EH (cell line): Measurements from ENCODE around the gene LRSAM1.

Experiments
- DNase-seq: peaks from one replicate; pipeline ENCODE4 v3.0.0-alpha.2; 2015; ENCODE audit warnings: low read depth

The LRSAM1 gene

DNA sequence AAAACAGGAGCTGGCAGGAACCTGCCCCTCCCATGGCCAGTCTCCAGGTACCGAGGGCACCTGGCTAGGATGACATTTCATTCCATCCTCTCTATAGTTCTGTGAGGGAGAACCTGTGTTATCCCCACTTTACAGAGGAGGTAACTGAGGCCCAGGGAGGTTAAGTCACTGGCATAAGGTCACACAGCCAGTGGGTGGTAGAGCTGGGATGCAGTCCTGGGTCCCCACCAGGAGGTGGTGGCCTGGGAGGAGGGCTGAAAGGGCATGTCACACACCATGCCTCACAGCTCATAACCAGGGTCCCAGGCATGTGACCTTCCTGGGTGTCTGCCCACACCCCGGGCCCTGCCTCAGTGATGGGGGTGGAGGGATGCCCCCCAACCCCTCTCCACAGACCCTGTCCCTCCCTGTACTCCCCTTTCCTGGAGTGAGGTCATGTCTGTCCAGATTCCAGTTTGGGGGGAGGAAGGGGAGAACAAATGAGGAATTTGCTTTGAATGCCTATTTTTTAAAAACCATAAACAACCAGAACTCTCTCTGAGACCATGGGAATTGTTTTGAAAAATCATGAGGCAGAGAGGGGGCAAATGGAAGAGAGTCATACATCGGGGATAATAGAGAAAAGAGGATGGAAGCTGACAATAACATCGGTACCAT is 83.1 kb downstream of the LRSAM1 start:
- no peak for DNase-seq

DNA sequence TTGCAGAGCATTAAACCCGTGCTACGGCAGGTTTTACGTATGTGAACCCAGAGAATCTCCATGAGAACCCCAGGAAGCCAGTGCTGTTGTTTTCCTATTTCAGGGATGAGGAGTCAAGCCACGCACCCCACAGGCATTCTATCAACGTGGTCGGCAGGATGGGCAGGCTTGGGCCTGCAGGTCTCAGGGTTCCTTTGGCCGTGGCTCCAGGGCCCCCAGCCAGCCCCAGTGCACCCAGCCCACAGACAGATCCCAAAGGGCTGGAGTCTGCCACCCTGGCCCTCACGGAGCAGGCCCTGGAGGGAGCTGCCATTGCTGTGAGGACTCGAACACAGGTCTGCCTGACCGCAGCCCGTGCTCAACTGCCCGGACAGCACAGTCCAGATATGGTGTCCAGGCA is 83.6 kb downstream of the LRSAM1 start:
- no peak for DNase-seq

DNA sequence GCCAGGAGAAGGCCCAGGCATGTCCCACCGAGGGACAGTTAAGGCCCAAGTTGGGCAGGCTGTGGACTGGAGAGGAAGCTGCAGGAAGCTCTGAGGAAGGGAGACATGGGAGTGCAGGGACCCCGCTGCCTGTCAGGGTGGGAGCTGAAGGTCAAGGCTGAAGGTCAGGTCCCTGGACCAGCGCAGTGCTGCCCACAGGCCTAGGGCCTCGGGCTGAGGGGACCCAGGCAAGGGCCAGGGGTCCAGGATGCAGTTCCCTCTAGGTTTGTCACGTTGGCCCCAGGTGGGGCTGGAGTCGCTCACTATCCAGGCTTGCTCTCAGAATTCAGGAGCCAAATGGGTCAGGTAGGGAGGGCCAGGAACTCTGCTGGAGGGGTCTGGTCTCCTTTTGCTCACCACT is 84.1 kb downstream of the LRSAM1 start:
- DNase-seq: no peak

DNA sequence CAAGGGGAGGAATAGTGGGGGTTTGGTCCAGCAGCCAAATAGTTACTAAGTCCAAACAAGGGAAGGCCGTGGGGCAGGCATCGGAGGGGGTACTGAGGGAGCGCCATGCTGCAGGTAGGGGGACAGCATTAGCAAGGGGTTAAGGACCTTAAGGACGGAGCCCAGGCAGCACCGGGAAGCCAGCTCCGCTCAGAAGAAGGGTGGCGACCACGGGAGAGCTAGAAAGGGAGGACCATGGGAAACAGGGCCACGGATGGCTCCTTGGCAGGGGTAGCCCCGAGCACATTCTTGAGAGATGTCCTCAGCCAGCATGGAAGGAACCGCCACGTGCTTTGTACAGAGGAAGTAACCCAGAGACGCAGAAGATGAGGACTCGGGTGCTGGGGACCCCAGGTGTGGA is 84.5 kb downstream of the LRSAM1 start:
- peak; percentile 86 for DNase-seq

DNA sequence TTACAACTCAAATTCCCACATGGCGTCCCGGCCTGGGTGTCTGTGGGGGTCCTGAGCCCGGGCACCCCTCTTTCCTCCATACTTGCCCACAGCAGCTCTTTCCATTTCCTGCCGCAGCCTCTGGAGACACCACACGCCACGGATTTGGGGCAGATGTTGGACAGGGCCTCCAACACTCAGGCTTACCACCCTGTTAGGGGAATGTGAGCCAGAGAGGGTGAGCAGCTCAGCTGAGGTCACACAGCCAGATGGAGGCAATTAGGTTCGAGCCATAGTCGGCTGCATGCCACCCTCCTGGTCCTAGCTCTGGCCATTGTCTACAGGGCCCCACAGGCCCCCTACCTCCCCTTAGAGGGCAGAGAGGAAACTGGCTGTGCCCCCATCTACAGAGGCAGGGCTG is 85.2 kb downstream of the LRSAM1 start:
- no peak for DNase-seq

DNA sequence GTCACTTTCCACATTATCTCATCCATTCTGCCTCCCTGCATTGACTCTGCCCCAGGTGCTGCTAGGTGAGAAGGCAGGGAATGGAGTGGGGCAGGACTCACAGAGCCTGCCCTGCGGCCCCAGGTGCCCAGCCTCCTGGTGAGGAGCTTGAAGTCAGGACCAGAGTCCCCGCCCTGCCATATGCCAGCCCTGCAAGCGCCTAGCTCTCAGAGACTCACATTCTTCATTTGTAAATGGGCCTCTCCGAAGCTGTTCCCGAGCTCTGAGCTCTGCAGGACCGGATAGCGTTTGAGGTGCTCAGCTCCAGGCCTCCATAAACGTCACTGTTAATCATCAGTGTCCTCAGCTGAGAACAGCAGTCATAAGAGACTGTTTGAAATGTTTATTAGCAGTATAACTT is 85.7 kb downstream of the LRSAM1 start:
- DNase-seq: peak; percentile 86

DNA sequence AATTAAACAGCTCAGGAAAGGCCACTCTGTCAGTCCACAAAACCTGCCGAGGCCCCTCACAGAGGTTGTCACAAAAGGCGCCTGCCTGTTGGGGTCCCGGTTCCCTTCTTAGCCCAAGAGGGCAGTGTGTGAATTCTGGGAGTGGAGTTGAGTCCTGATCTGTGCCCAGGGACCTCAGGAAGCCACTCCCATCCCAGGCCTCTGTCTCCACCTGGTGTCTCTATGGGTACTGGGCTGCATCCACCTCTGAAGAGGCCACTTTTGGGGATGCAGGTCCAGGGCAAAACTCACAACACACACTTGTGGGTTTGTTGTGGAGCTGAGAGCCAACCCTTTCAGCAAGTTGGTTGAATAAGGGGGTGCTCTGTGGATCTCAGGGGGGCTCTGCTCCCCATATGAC is 86.5 kb downstream of the LRSAM1 start:
- DNase-seq: no peak

DNA sequence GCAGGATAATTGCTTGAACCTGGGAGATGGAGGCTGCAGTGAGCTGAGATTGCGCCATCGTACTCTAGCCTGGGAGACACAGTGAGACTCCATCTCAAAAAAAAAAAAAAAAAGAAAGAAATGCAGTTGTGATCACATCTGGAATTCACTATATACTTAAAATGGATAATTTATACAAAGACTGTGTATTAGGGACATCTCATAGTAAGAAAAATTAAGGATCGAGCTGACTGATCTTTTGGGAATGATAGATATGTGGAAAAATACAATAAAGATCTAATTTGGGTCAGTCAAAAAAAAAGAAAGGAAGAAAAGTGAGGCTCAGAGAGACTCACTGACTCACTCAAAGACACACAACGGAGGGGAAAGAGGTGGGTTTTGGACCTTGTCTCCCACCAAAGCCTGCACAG is 87.5 kb downstream of the LRSAM1 start:
- peak; percentile 91 for DNase-seq

DNA sequence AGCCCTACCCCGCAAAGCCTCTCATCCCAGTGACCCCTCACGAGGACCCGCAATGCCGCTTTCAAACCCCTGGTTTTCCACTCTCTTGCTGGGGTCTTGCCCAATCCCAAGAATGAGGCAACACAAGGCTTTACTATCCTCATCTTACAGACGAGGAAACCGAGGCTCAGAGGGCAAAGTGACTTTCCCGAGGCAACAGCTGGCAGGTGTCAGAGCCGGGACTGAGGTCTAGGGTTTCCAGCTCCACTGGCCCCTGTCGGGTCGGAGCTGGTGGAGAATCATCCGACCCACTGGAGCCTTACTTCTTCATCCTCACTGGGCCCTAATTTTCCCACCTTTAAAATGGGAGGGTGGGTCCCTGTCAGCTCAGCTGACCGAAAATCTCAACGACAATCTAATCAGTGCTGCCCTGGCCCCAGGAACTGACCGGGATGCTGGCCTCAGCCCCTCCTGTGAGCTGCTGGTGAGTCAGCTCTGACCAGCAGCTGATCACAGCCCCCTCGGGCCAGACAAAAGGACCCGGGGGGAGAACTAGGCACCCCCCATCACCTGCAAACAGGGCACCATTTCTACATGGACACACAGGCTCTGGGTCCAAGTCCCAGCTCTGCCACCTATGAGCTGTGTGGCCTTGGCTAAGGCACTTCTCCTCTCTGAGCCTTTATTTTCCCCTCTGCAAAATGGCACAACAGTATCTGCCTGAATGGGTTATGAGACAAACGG is 88.1 kb downstream of the LRSAM1 start:
- peak; percentile 75 for DNase-seq

DNA sequence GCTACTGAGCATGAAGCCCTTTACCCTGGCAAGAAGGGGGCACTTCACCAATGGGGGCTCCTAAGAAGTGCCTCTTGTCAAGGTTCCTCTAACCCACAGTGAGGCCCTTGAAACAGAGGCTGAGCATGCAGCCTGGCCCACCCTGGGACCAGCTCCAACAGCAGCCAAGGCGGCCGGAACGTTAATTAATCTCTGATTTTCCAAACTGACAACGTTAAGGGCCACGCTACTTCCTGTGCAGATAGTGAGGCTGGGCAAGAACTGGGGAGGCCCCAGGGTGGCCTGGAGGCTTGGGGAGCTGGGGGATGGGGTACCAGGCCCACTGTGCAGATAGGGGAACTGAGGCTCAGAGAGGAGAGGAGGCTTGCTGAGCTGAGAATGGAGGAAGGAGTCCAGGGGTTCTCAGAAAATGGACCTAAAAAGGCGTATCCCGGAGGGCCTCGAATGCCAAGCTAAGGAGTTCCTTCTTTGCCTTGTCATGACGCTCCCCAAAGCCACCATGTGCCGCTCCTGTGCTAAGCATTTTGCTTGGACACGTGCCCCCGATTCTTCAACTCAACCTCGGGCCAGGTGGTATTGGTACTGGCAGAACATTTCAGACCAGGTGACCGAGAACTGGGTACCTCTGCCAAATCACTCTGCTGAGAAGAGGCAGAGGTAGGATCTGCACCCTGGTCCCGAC is 88.8 kb downstream of the LRSAM1 start:
- no peak for DNase-seq

DNA sequence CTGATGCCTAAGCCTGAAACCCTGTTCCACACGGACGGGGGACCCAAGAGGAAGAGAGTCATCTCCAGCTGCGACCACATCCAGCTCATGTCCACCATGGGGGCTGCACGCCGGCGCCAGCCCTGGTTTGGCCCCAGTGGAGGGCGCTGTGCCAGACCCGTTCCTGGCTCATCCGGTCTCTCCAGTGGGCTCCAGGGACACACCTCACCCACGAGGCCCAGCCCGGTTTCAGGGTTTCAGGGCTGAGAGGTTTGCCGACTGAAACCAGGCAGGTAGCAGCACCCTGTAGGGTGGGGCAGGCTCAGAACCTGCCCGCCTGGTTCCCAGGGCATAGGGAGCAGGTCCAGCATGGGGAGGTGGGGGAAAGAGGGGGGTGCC is 89.3 kb downstream of the LRSAM1 start:
- no peak for DNase-seq

DNA sequence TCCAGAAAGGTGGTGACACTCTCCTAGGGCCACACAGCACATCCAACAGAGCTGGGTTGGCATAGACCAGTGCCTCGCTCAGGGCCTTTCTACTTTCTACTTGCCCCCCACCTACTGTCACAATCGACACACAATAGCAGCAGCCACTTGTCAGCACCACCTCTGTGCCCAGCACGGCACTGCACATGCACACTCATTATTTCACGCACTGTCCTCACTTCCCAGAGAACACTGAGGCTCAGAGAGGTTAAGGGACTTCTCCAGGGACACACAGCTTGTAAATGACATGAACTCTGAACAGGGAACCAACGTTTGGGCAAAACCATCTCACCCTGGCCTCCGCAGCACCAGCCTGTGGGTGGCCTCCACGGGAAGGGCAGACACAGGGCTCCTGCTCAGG is 89.9 kb downstream of the LRSAM1 start:
- no peak for DNase-seq

DNA sequence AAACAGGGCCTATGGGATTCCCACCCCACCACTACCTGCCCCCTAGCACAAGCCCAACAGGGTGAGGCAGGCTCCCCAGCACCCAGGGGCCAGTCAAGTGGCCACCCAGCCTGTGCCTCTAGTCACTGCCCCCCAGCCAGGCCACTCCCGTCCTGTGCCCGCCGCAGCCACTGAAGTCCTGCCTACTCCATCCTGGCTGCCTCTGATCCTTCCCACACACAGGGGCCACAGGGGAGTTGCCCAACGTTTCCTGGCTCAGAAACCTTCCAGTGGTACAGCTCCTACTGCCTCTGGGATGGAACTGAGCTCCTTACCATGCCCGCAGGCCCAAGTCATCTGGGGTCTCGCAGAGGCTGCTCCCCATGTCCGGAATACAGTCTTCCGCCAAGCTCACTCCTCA is 90.6 kb downstream of the LRSAM1 start:
- no peak for DNase-seq

DNA sequence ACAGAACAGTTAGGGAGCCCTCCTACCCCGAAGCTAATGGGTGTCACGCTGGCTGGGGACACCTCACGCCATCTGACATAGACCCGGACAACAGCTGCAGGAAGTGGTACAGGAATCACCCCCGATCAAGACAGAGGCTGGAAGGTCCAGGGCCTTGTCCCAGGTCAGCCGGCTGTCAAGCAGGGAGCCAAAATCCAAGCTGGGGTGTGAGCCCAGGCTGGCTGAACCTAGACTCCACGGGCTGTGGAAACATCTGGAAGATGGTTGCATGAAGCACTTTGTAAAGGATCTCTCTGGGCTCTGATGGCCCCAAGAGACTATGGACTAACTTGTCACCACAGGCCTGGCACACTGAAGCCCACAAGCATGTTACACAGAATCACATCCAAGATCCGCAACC is 91.9 kb downstream of the LRSAM1 start:
- no peak for DNase-seq

DNA sequence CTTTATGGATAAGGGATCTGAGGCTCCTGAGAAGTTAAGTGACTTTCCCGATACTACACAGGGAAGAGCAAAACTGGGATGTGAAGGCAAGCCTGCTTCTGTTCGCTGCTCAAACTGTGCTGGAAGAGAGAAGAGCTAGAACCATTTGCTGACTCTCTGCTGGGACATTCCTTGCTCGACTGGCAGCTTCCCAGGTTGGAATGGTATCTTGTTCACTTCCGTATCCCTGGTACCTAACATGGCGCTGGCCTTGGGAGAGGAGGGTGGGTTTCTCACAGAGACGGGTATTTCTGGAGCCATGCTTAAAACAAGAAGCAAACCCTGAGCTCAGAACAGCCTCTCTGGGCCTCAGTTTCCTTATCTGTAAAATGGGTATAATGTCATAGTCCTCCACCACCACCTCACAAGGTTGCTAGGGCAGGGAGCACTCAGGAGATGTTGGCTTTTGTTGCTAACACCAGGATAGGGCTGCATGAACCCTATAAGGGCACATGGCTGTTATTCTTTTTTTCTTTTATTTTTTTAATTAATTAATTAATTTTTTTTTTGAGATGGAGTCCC is 92.7 kb downstream of the LRSAM1 start:
- no peak for DNase-seq

DNA sequence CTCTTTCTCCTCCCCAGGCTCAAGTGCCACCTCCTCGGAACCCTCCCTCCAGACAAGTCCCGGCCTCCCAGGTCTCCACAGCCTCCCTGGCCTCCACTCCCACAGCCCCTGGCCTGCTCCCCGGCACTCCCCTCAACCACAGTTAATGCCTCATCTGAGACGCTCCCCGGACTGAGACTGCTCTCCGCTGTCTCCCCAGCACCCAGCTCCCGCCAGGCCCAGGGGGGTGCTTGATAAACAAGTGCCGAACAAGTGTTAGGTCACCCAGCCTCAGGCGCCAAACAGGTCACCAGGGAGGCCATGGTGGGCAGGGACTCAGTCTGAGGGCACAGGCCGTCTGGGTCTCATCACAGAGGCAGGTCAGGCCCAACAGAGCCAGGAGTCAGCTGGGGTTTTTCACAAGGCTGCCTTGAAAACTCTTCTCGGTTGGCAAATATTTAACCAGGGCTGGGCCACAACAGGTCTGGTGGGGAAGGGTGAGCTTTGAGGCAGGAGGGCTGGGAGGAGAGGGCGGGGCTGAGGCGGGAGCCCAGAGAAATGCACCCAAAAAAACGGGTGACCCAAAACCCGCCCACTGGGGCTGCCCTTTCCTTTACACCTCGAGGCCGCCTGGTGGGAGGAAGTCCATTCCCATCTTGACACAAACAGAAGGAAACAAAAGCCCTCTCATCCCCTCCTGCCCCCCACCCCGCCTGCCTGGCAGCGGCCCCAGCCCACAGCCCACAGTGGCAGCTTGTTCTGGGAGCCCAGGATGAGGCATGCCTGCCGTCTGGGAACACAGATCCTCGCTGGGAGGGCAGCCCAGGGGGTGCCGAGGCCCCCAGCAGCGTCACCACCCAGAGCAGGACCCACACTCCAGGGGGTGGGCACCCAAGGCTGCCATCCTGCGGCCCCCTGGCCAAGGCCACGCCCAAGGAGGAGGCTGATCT is 94.2 kb downstream of the LRSAM1 start:
- DNase-seq: peak; percentile 66

DNA sequence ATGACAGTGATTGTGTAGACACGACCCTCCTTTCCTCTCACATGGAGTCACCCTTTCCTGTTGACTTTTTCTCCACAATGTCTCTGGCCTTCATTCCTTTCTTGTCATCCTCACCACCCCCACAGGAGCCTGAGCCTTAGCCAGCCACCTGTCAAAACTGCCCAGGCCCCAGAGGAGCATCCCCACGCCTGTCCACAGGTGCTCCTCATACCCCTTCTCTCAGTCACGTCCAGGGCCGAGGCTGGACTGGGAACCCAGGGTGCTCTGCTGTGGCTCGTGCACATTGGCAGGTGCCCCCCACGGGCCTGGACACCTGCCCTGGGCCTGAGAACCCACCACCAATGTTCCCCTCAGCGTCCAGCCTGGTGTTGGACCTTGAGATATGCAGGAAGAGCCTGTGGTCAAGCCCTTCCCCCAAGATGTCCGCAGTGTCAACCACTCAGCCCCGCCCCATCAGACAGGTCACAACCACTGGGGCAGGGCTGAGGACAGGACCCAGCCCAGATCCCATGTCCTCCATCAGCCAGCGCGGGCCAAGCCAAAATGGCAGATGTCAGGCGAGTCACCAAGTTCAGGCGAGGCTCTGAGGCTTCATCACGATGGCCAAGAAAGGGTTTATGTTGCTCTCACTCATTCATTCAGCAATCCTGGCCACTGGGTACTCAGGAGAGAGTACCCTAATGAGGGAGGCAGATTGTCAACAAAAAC is 95.0 kb downstream of the LRSAM1 start:
- no peak for DNase-seq

DNA sequence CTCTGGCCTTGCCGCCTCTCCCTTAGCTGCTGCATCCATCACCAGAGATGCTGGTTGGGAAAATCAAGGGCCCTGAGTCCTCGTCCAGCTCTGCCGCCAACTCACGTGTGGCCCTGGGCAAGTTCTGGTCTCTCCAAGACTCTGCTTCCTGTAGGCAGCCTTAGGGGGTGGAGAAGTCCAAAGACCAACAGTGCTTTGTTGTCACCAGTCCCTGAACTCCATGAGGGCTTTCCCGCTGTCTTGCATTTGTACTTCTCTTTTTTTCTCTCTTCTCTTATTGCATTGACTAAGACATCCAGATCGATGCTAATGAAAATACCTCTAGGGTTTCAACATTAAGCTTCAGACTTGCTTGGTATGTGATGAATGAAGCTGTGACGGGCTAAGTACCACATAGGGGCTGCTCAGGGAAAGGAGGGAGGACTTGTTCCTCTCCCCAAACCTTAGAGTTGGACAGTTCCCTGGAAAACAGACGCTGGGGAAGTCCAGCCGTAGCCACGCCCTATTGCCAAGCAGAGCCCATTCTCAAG is 97.1 kb downstream of the LRSAM1 start:
- no peak for DNase-seq

DNA sequence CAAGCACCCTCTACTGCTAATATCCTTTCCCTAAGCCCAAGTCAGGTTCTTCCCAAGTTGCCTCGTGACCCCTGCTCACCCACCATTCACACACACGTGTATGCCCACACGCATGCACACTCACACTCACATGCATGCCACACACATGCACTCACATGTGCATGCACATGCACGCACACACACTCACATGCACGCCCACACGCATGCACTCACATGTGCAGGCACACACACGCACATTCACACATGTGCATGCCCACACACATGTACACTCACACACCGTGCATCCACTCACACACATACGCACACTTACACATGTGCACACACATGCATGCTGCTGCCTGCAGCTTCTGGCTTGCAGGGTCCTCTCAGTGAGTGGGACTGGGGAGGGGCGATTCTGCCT is 97.9 kb downstream of the LRSAM1 start:
- no peak for DNase-seq

DNA sequence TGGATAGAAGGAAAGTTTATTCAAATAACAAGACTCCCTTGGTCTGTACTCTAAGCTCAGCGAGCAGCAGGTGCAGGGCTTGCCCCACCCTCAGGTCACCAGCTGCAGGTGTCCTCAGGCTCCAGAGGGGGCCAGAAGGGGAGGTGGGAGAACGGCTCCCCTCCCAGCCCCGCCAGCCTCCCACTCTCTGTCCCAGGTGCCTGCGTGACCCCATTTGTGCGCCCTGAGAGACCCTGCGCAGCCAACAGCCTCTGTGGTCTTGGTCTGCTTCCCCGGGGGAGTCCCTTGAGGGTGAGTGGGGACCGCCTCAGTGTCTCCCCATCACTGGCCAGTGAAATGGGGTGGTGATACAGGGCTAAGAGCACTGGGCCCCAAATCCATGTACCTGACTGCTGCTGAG is 98.4 kb downstream of the LRSAM1 start:
- DNase-seq: no peak

DNA sequence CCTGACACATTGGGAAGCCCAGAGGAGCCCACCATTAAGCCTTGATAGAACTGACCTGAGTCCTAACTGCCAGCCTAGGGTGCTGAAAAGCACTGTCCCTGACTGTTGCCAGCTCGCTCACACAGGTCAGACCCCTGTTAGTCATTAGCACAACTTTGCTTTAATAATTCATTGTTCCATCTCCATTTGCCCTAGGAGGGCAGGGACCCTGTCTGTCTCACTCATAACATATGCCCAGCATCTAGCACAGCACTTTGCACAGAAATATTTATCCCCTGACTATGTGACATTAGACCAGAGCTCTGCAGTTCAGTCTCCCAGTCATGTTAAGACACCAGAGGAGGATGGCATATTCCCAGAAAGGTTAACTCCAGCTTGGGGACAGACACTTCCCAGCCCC is 99.0 kb downstream of the LRSAM1 start:
- DNase-seq: no peak
